HG03521 (cell line): ENCODE results near the gene CPSF2.
"Not testable (repeated sequence)": the region's sequence is repeated elsewhere in the genome, so short reads cannot be mapped to it uniquely, and the experiment has no call there.

Experiments used
- ATAC-seq: cut with Tn5 transposase; IDR thresholded peaks from one replicate; pipeline ENCODE4 v1.9.1; 2021; ENCODE audit warnings: mild to moderate bottlenecking, moderate library complexity; ENCODE audit not compliant: unreplicated experiment

Gene CPSF2

GRCh38 chr14:92154283-92154942 is 32.6 kb downstream of the CPSF2 start:
- ATAC-seq = no peak

- no peak for ATAC-seq
Measured at GRCh38 chr14:92160619-92161018, 38.9 kb downstream of the CPSF2 start.

- no peak for ATAC-seq
Measured at GRCh38 chr14:92161521-92161920, 39.8 kb downstream of the CPSF2 start.

- ATAC-seq = no peak
Measured at GRCh38 chr14:92164958-92165357, 43.2 kb downstream of the CPSF2 start.

- no peak for ATAC-seq
Measured at GRCh38 chr14:92173668-92174067, 51.9 kb downstream of the CPSF2 start.

- ATAC-seq = no peak
Measured at GRCh38 chr14:92175811-92176210, 54.0 kb downstream of the CPSF2 start.

GRCh38 chr14:92176476-92176875 is 54.7 kb downstream of the CPSF2 start:
- no peak for ATAC-seq

GRCh38 chr14:92179178-92179577 is 57.4 kb downstream of the CPSF2 start:
- not testable (repeated sequence) for ATAC-seq

GRCh38 chr14:92185559-92185958 is 63.8 kb downstream of the CPSF2 start:
- ATAC-seq = no peak

- ATAC-seq = not testable (repeated sequence)
Measured at GRCh38 chr14:92187616-92188015, 65.8 kb downstream of the CPSF2 start.

GRCh38 chr14:92190768-92191167 is 69.0 kb downstream of the CPSF2 start:
- no peak for ATAC-seq

- no peak for ATAC-seq
Measured at GRCh38 chr14:92198804-92199203, 77.0 kb downstream of the CPSF2 start.

- ATAC-seq = no peak
Measured at GRCh38 chr14:92199763-92200162, 78.0 kb downstream of the CPSF2 start.

GRCh38 chr14:92203116-92203515 is 81.3 kb downstream of the CPSF2 start:
- no peak for ATAC-seq

- no peak for ATAC-seq
Measured at GRCh38 chr14:92204792-92205191, 83.0 kb downstream of the CPSF2 start.

- no peak for ATAC-seq
Measured at GRCh38 chr14:92207012-92207927, 85.5 kb downstream of the CPSF2 start.

- no peak for ATAC-seq
Measured at GRCh38 chr14:92207928-92208265, 86.1 kb downstream of the CPSF2 start.

- no peak for ATAC-seq
Measured at GRCh38 chr14:92209141-92209540, 87.4 kb downstream of the CPSF2 start.

GRCh38 chr14:92213125-92213524 is 91.4 kb downstream of the CPSF2 start:
- ATAC-seq = not testable (repeated sequence)

- no peak for ATAC-seq
Measured at GRCh38 chr14:92215579-92215978, 93.8 kb downstream of the CPSF2 start.

GRCh38 chr14:92217936-92218335 is 96.2 kb downstream of the CPSF2 start:
- no peak for ATAC-seq
